AG10803 (cell line): ENCODE data around the gene EDC3.

ENCODE experiments used
- DNase-seq: peaks from one replicate; pipeline ENCODE4 v3.0.0; 2010; ENCODE audit warnings: low read depth
- H3K4me3 ChIP-seq: 2 replicates; pipeline ENCODE4 v1.5.1; 2011; ENCODE audit warnings: mild to moderate bottlenecking, low read length, control low read depth
- CTCF ChIP-seq: conservative IDR thresholded peaks from 2 replicates; pipeline ENCODE4 v1.5.1; 2011; ENCODE audit warnings: mild to moderate bottlenecking, low read length, control low read depth, inconsistent platforms

EDC3 gene

DNA sequence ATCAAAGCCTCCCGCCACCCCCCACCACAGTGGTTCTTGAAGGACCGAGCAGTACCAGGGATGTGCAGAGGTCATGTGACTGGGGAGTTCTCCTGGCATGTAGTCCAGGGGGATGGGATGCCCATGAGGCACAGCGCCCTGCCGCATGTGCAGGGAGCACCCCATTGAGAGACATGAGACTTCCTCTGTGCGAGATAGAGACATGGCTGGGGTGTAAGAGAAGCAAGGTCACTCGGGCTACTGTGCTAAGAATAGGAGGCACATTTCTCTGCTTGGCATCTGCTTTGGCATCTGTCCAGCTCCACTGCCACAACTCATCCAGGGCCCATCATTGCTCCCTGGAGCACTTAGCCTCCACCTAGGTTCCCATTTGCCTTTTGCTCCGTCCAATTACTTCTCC, 31.9 kb upstream of the EDC3 start:
- no peak for TF ChIP-seq CTCF
- no peak overlapping the region for H3K4me3 ChIP-seq
- DNase-seq = no peak

DNA sequence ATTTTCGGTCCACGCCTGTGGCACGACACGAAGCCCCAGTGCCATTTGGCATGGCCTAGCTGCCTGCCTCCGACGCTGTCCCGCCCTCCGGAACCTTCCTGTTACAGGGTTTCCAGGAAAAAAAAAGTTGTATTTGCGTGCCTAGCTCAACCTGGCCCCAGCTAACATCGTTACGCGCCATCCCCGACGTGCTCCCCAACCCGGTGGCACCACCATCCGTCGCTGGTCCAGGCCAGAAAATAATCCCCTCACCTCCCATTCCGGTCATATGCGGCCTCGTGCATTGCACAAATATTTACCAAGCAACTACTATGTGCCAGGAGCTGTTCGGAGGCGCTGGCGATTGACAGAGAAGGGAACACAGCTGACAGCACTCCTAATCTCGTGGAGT, 30.9 kb upstream of the EDC3 start:
- no peak for TF ChIP-seq CTCF
- H3K4me3 ChIP-seq = peak overlapping the region; percentile 52
- no peak for DNase-seq

GRCh38 chr15:74725845-74726773, 30.3 kb upstream of the EDC3 start:
- DNase-seq = peak; percentile 6
- no peak for TF ChIP-seq CTCF
- H3K4me3 ChIP-seq = peak overlapping the region; percentile 52

DNA sequence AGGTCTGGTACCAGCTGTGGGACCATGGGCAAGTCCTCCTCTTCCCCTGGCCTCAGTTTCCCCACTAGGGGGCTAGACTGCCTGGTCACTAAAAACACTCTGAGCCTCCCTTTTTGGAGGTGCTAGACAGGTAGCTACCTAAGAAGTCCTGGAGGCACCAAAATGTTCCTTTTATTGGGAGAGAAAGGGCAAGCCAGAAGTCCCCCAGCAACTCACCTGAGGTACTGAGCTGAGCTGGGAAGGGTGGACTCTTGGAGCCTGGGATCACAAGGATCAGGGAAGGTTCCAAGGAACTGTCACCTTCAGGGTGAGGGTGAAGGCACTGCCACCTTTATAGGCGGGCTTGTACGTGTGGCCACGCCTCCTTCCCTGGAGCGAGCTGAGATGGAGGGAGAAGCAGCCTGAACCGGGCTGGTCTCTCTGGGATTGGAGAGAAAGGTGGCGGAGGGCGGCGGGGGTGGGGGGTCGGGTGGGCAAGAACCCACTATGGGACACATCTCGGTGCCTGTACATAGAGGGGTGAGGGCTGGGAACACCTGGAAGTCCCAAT, 29.5 kb upstream of the EDC3 start, which contains the start of gene CYP1A1:
Gene CYP1A1, minus strand, starts transcription at position 304 of the 550 bp plus-strand sequence. CDS start 2,431 bp downstream, outside the sequence.
- H3K4me3 ChIP-seq = peak within 1 kb of the TSS; percentile 52
- no peak for DNase-seq
- no peak for TF ChIP-seq CTCF

DNA sequence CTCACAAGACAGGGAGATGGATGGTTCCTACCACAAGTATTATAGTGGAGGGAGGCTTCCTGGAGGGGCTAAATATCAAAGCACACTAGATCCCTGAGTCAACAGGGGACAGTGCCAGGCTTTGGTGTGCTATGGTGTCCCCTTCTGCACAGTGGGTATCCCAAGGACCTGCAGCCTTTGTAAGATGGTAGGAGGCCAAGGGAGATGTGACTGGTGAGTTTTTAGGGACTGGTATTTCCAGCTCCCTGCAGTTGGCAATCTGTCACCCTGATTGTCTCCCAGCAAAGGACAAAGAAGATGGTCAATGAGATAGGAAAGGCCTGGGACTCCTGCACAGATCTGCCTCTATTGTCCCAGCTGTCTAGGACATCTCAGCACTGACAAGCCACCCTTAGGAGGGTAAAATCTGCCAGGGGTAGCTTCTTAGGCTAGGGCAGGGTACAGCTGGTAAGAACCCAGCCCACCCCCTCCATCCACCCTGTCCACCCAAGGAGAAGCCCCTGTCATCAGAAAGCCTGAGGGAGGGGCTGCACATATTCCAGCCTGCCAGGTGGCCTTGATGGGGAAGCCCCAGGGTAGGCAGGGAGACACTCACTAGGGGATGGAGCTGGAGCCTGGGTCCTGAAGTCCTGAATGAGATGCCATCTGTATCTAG, 28.9 kb upstream of the EDC3 start:
- DNase-seq = no peak
- H3K4me3 ChIP-seq = no peak overlapping the region
- TF ChIP-seq CTCF = no peak

DNA sequence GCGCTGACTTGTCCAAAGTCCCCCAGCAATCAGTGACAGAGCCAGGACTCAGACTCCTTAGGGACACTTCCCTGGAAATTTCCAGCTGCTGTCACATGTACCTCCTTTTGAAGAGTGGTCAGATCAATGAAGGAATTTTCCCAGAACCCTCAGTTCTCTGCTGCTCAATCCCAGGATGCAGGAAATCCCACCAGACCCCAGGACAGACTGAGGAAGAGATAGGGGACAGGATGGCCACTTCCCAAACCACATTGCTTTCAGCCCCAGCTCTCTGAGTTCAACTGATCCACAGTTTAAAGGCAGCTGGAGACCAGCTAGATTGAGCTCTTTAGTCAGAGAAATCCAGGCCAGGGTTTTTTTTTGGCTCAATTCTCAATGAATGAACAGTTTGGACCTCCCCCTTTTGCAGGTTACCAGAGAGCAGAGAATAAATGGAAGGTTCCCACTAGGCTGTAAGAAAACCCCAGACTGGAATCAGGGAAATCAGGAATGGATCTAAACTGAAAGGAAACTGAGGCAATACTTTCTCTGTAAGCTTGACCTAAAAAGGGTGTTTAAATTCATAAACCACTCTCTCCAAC, 28.0 kb upstream of the EDC3 start:
- H3K4me3 ChIP-seq = no peak overlapping the region
- no peak for TF ChIP-seq CTCF
- peak; percentile 46 for DNase-seq
